WTC11 (cell line): ENCODE data around the gene HID1. TPM values are rescaled to one million over a fixed set of nuclear protein-coding genes. Genes with fewer than 3 reads are reported as not detected.

Experiments used
- ATF1 ChIP-seq: sonication (generic); formaldehyde crosslinking; IDR thresholded peaks from 2 replicates; pipeline ENCODE4 v1.8.1; 2023; ENCODE audit warnings: mild to moderate bottlenecking, moderate library complexity, missing genetic modification reagents
- CBFB ChIP-seq: sonication (generic); formaldehyde crosslinking; IDR thresholded peaks from 2 replicates; pipeline ENCODE4 v1.8.1; 2022; ENCODE audit warnings: mild to moderate bottlenecking, low read depth, missing genetic modification reagents
- CREB1 ChIP-seq: sonication (generic); formaldehyde crosslinking; IDR thresholded peaks from 2 replicates; pipeline ENCODE4 v1.8.0; 2023; ENCODE audit warnings: mild to moderate bottlenecking, missing genetic modification reagents
- ELF4 ChIP-seq: sonication (generic); formaldehyde crosslinking; IDR thresholded peaks from 2 replicates; pipeline ENCODE4 v1.8.1; 2022; ENCODE audit warnings: low read depth, mild to moderate bottlenecking, moderate library complexity, missing genetic modification reagents
- FOXK1 ChIP-seq: sonication (generic); formaldehyde crosslinking; IDR thresholded peaks from 2 replicates; pipeline ENCODE4 v1.8.0; 2022; ENCODE audit warnings: mild to moderate bottlenecking, moderate library complexity, missing genetic modification reagents
- FOXP1 ChIP-seq: sonication (generic); formaldehyde crosslinking; IDR thresholded peaks from 2 replicates; pipeline ENCODE4 v1.8.0; 2022; ENCODE audit warnings: missing genetic modification reagents, mild to moderate bottlenecking, moderate library complexity, borderline replicate concordance
- GTF2I ChIP-seq: fragments of 250-450 bp; sonication (Bioruptor Pico); conservative IDR thresholded peaks from 2 replicates; pipeline ENCODE4 v1.4.0; 2021; ENCODE audit warnings: mild to moderate bottlenecking
- JUN ChIP-seq: sonication (generic); formaldehyde crosslinking; IDR thresholded peaks from 2 replicates; pipeline ENCODE4 v1.8.0; 2023; ENCODE audit warnings: mild to moderate bottlenecking, missing genetic modification reagents
- MYBL2 ChIP-seq: sonication (generic); formaldehyde crosslinking; IDR thresholded peaks from 2 replicates; pipeline ENCODE4 v1.8.1; 2023; ENCODE audit warnings: mild to moderate bottlenecking, moderate library complexity, missing genetic modification reagents
- OVOL2 ChIP-seq: fragments of 250-450 bp; sonication (Bioruptor Pico); IDR thresholded peaks from 2 replicates; pipeline ENCODE4 v1.9.0; 2021; ENCODE audit warnings: mild to moderate bottlenecking, borderline replicate concordance
- RORB ChIP-seq: fragments of 250-450 bp; sonication (Bioruptor Pico); IDR thresholded peaks from 2 replicates; pipeline ENCODE4 v1.9.0; 2021; ENCODE audit warnings: mild to moderate bottlenecking
- TEAD4 ChIP-seq: sonication (generic); formaldehyde crosslinking; IDR thresholded peaks from 2 replicates; pipeline ENCODE4 v1.8.0; 2022; ENCODE audit warnings: mild to moderate bottlenecking, missing genetic modification reagents
- ZNF121 ChIP-seq: sonication (generic); formaldehyde crosslinking; IDR thresholded peaks from 2 replicates; pipeline ENCODE4 v1.8.0; 2023; ENCODE audit warnings: missing genetic modification reagents
- ZNF138 ChIP-seq: sonication (generic); formaldehyde crosslinking; conservative IDR thresholded peaks from 2 replicates; pipeline ENCODE4 v1.8.1; 2022; ENCODE audit warnings: mild to moderate bottlenecking, moderate library complexity, missing genetic modification reagents
- ZNF219 ChIP-seq: sonication (generic); formaldehyde crosslinking; IDR thresholded peaks from 2 replicates; pipeline ENCODE4 v1.8.0; 2023; ENCODE audit warnings: missing genetic modification reagents, mild to moderate bottlenecking, borderline replicate concordance
- ZNF232 ChIP-seq: sonication (generic); formaldehyde crosslinking; IDR thresholded peaks from 2 replicates; pipeline ENCODE4 v1.8.0; 2022; ENCODE audit warnings: mild to moderate bottlenecking, missing genetic modification reagents
- ZNF416 ChIP-seq: fragments of 250-450 bp; sonication (Bioruptor Pico); IDR thresholded peaks from 2 replicates; pipeline ENCODE4 v1.9.0; 2021; ENCODE audit warnings: mild to moderate bottlenecking, inconsistent platforms
- ZNF423 ChIP-seq: fragments of 250-450 bp; sonication (Bioruptor Pico); IDR thresholded peaks from 2 replicates; pipeline ENCODE4 v2.1.2; 2022; ENCODE audit warnings: mild to moderate bottlenecking, moderate library complexity
- total RNA-seq: library from RNA; stranded (reverse); gene quantifications from 3 replicates; pipeline ENCODE4 v1.2.3, GENCODE V29; 2021
- TF ChIP-seq, protein P1 (sequence below): sonication (generic); formaldehyde crosslinking; IDR thresholded peaks from 2 replicates; pipeline ENCODE4 v1.8.0; 2022; ENCODE audit warnings: mild to moderate bottlenecking, missing genetic modification reagents
- TF ChIP-seq, protein P2 (sequence below): sonication (generic); formaldehyde crosslinking; IDR thresholded peaks from 2 replicates; pipeline ENCODE4 v1.8.0; 2022; ENCODE audit warnings: mild to moderate bottlenecking, missing genetic modification reagents
- TF ChIP-seq, protein P3 (sequence below): fragments of 200-600 bp; IDR thresholded peaks from 2 replicates; pipeline ENCODE4 v1.8.0; 2022; ENCODE audit warnings: antibody characterized with exemption
- TF ChIP-seq, protein P4 (sequence below): sonication (generic); formaldehyde crosslinking; IDR thresholded peaks from 2 replicates; pipeline ENCODE4 v1.8.0; 2022; ENCODE audit warnings: mild to moderate bottlenecking, missing genetic modification reagents
- TF ChIP-seq, protein P5 (sequence below): sonication (generic); formaldehyde crosslinking; IDR thresholded peaks from 2 replicates; pipeline ENCODE4 v1.8.1; 2023; ENCODE audit warnings: mild to moderate bottlenecking, missing genetic modification reagents
- TF ChIP-seq, protein P6 (sequence below): sonication (generic); formaldehyde crosslinking; conservative IDR thresholded peaks from 2 replicates; pipeline ENCODE4 v1.8.1; 2023; ENCODE audit warnings: mild to moderate bottlenecking, low read depth, missing genetic modification reagents, moderate library complexity
- TF ChIP-seq, protein P7 (sequence below): sonication (generic); formaldehyde crosslinking; IDR thresholded peaks from 2 replicates; pipeline ENCODE4 v1.8.0; 2022; ENCODE audit warnings: missing genetic modification reagents

The HID1 gene
- total RNA-seq, 1 experiment from 2014 or later: 16.7 TPM

DNA sequence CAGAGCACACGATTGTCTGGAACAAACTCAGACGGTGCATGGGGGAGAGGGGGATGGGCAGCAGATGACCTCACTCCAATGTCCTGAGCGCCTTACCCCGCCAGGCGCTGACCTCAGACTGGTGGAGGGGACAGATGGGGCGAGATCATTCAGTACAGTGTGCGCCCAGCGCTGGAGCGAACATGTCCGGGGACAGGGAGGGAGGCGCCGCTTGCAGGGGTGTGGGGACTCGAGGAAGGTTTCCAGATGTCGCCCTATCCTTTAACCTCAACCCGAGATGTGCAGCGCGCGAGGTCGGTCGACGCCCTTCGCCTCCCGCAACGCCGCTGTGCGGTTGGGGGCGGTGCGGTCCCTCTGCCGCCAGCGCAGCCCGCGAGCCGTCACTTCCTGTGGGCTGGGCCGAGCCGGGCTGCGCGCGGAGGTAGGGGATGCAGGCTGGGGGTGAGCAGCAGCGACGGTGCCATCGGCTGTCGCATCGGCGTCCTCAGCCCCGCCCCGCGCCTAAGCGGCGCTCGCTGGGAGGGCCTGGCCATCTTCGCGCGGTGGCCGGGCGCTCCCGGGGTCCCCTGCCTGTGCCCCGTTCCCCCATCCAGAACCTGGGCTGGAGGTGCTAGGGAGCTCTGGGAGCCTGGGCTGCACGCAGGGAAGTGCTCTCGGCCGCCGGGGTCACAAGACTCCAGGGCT lies 9.6 kb upstream of the HID1 start (continued):
- TF ChIP-seq ELF4 (CRISPR knock-in tag) (no peak), ZNF416 (CRISPR knock-in tag) (no peak), FOXK1 (CRISPR knock-in tag) (0 out of 2 replicates have a peak, but pooled peaks have one; percentile 57), ZNF219 (CRISPR knock-in tag) (peak; percentile 64; the same call in 1 of the 2 replicates), CBFB (CRISPR knock-in tag) (0 out of 2 replicates have a peak, but pooled peaks have one; percentile 84), OVOL2 (no peak), RORB (no peak), ZNF423 (CRISPR knock-in tag) (no peak), ZNF121 (CRISPR knock-in tag) (0 out of 2 replicates have a peak, but pooled peaks have one; percentile 58), ATF1 (CRISPR knock-in tag) (no peak), FOXP1 (CRISPR knock-in tag) (peak; percentile 90; the same call in 1 of the 2 replicates), ZNF232 (CRISPR knock-in tag) (peak; percentile 87), JUN (CRISPR knock-in tag) (0 out of 2 replicates have a peak, but pooled peaks have one; percentile 20), ZNF138 (CRISPR knock-in tag) (no peak; the same call in 1 of the 2 replicates), CREB1 (CRISPR knock-in tag) (no peak; the same call in none of the 2 replicates), MYBL2 (CRISPR knock-in tag) (no peak; the same call in none of the 2 replicates), GTF2I (CRISPR knock-in tag) (no peak), TEAD4 (CRISPR knock-in tag) (no peak)
- TF ChIP-seq, protein P1, sequence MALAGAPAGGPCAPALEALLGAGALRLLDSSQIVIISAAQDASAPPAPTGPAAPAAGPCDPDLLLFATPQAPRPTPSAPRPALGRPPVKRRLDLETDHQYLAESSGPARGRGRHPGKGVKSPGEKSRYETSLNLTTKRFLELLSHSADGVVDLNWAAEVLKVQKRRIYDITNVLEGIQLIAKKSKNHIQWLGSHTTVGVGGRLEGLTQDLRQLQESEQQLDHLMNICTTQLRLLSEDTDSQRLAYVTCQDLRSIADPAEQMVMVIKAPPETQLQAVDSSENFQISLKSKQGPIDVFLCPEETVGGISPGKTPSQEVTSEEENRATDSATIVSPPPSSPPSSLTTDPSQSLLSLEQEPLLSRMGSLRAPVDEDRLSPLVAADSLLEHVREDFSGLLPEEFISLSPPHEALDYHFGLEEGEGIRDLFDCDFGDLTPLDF (CRISPR knock-in tag): no peak; the same call in 1 of the 2 replicates
- TF ChIP-seq, protein P2, sequence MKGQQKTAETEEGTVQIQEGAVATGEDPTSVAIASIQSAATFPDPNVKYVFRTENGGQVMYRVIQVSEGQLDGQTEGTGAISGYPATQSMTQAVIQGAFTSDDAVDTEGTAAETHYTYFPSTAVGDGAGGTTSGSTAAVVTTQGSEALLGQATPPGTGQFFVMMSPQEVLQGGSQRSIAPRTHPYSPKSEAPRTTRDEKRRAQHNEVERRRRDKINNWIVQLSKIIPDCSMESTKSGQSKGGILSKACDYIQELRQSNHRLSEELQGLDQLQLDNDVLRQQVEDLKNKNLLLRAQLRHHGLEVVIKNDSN (CRISPR knock-in tag): peak; percentile 51; the same call in 1 of the 2 replicates
- TF ChIP-seq, protein P3, sequence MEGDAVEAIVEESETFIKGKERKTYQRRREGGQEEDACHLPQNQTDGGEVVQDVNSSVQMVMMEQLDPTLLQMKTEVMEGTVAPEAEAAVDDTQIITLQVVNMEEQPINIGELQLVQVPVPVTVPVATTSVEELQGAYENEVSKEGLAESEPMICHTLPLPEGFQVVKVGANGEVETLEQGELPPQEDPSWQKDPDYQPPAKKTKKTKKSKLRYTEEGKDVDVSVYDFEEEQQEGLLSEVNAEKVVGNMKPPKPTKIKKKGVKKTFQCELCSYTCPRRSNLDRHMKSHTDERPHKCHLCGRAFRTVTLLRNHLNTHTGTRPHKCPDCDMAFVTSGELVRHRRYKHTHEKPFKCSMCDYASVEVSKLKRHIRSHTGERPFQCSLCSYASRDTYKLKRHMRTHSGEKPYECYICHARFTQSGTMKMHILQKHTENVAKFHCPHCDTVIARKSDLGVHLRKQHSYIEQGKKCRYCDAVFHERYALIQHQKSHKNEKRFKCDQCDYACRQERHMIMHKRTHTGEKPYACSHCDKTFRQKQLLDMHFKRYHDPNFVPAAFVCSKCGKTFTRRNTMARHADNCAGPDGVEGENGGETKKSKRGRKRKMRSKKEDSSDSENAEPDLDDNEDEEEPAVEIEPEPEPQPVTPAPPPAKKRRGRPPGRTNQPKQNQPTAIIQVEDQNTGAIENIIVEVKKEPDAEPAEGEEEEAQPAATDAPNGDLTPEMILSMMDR: no peak
- TF ChIP-seq, protein P4, sequence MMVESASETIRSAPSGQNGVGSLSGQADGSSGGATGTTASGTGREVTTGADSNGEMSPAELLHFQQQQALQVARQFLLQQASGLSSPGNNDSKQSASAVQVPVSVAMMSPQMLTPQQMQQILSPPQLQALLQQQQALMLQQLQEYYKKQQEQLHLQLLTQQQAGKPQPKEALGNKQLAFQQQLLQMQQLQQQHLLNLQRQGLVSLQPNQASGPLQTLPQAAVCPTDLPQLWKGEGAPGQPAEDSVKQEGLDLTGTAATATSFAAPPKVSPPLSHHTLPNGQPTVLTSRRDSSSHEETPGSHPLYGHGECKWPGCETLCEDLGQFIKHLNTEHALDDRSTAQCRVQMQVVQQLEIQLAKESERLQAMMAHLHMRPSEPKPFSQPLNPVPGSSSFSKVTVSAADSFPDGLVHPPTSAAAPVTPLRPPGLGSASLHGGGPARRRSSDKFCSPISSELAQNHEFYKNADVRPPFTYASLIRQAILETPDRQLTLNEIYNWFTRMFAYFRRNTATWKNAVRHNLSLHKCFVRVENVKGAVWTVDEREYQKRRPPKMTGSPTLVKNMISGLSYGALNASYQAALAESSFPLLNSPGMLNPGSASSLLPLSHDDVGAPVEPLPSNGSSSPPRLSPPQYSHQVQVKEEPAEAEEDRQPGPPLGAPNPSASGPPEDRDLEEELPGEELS: peak; percentile 89
- TF ChIP-seq, protein P5, sequence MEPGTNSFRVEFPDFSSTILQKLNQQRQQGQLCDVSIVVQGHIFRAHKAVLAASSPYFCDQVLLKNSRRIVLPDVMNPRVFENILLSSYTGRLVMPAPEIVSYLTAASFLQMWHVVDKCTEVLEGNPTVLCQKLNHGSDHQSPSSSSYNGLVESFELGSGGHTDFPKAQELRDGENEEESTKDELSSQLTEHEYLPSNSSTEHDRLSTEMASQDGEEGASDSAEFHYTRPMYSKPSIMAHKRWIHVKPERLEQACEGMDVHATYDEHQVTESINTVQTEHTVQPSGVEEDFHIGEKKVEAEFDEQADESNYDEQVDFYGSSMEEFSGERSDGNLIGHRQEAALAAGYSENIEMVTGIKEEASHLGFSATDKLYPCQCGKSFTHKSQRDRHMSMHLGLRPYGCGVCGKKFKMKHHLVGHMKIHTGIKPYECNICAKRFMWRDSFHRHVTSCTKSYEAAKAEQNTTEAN (CRISPR knock-in tag): 0 out of 2 replicates have a peak, but pooled peaks have one; percentile 48
- TF ChIP-seq, protein P6, sequence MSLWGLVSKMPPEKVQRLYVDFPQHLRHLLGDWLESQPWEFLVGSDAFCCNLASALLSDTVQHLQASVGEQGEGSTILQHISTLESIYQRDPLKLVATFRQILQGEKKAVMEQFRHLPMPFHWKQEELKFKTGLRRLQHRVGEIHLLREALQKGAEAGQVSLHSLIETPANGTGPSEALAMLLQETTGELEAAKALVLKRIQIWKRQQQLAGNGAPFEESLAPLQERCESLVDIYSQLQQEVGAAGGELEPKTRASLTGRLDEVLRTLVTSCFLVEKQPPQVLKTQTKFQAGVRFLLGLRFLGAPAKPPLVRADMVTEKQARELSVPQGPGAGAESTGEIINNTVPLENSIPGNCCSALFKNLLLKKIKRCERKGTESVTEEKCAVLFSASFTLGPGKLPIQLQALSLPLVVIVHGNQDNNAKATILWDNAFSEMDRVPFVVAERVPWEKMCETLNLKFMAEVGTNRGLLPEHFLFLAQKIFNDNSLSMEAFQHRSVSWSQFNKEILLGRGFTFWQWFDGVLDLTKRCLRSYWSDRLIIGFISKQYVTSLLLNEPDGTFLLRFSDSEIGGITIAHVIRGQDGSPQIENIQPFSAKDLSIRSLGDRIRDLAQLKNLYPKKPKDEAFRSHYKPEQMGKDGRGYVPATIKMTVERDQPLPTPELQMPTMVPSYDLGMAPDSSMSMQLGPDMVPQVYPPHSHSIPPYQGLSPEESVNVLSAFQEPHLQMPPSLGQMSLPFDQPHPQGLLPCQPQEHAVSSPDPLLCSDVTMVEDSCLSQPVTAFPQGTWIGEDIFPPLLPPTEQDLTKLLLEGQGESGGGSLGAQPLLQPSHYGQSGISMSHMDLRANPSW (CRISPR knock-in tag): no peak
- TF ChIP-seq, protein P7, sequence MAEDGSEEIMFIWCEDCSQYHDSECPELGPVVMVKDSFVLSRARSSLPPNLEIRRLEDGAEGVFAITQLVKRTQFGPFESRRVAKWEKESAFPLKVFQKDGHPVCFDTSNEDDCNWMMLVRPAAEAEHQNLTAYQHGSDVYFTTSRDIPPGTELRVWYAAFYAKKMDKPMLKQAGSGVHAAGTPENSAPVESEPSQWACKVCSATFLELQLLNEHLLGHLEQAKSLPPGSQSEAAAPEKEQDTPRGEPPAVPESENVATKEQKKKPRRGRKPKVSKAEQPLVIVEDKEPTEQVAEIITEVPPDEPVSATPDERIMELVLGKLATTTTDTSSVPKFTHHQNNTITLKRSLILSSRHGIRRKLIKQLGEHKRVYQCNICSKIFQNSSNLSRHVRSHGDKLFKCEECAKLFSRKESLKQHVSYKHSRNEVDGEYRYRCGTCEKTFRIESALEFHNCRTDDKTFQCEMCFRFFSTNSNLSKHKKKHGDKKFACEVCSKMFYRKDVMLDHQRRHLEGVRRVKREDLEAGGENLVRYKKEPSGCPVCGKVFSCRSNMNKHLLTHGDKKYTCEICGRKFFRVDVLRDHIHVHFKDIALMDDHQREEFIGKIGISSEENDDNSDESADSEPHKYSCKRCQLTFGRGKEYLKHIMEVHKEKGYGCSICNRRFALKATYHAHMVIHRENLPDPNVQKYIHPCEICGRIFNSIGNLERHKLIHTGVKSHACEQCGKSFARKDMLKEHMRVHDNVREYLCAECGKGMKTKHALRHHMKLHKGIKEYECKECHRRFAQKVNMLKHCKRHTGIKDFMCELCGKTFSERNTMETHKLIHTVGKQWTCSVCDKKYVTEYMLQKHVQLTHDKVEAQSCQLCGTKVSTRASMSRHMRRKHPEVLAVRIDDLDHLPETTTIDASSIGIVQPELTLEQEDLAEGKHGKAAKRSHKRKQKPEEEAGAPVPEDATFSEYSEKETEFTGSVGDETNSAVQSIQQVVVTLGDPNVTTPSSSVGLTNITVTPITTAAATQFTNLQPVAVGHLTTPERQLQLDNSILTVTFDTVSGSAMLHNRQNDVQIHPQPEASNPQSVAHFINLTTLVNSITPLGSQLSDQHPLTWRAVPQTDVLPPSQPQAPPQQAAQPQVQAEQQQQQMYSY (CRISPR knock-in tag): no peak; the same call in 1 of the 2 replicates
